CD4-positive, alpha-beta T cell (primary cell): ENCODE results near the gene PCDH12. TPM values are rescaled to one million over a fixed set of nuclear protein-coding genes. Genes with fewer than 3 reads are reported as not detected.

ENCODE experiments used
- ATAC-seq: fragments of 200-7000 bp; cut with Tn5 transposase; one replicate; pipeline ENCODE4 v1.10.0; 2022; ENCODE audit warnings: mild to moderate bottlenecking; ENCODE audit not compliant: poor library complexity
- CTCF ChIA-PET: fragments of 350-600 bp; sonication (Branson Sonifier 250); formaldehyde crosslinking; loops from one replicate; lab custom pipeline; 2021; ENCODE audit warnings: antibody characterized with exemption, inconsistent platforms; lab: Charles Lee
- POLR2A ChIA-PET: fragments of 350-600 bp; sonication (Branson Sonifier 250); formaldehyde crosslinking; loops from one replicate; lab custom pipeline; 2021; ENCODE audit warnings: antibody characterized with exemption, inconsistent platforms; lab: Charles Lee
- DNase-seq, 14 experiments: peaks; one replicate each; pipeline ENCODE4 v3.0.0-alpha.2; 2013 to 2020; ENCODE audit warnings: mixed read lengths in 2 of 14
- H3K27ac ChIP-seq, 2 donors: one replicate each; pipeline versions ENCODE4 v1.5.1 to v1.7.0; 2013; ENCODE audit warnings: low read length in 2 of 2, low read depth in 1 of 2, mild to moderate bottlenecking in 1 of 2
- H3K27me3 ChIP-seq, 2 experiments: 1 replicate in 1 of 2; 2 replicates in 1 of 2; pipeline versions ENCODE4 v1.6.1 to v1.7.0; 2013; ENCODE audit warnings: low read length in 2 of 2, control low read depth in 1 of 2, mild to moderate bottlenecking in 1 of 2, moderate library complexity in 1 of 2; ENCODE audit not compliant: insufficient read depth in 2 of 2, control insufficient read depth in 1 of 2
- H3K36me3 ChIP-seq: one replicate; pipeline ENCODE4 v1.6.1; 2013; ENCODE audit warnings: low read length, control low read depth; ENCODE audit not compliant: insufficient read depth
- H3K4me1 ChIP-seq: one replicate; pipeline ENCODE4 v1.6.1; 2013; ENCODE audit warnings: low read length, control low read depth; ENCODE audit not compliant: insufficient read depth
- H3K4me3 ChIP-seq: one replicate; pipeline ENCODE4 v1.5.1; 2013; ENCODE audit warnings: mild to moderate bottlenecking, low read length, moderate library complexity
- H3K9me3 ChIP-seq, 2 experiments: 1 replicate in 1 of 2; 2 replicates in 1 of 2; pipeline versions ENCODE4 v1.6.1 to v1.7.0; 2013; ENCODE audit warnings: low read length in 2 of 2, mild to moderate bottlenecking in 2 of 2, control low read depth in 1 of 2, moderate library complexity in 1 of 2; ENCODE audit not compliant: control insufficient read depth in 1 of 2, insufficient read depth in 1 of 2
- H3K27ac Mint-ChIP-seq: one replicate; pipeline ENCODE4 v1.8.0; 2020; ENCODE audit warnings: mixed read lengths
- H3K27me3 Mint-ChIP-seq: one replicate; pipeline ENCODE4 v1.8.0; 2021; ENCODE audit warnings: mixed read lengths
- H3K36me3 Mint-ChIP-seq: one replicate; pipeline ENCODE4 v1.8.0; 2021; ENCODE audit warnings: low read depth, mixed read lengths
- H3K4me1 Mint-ChIP-seq: one replicate; pipeline ENCODE4 v1.8.0; 2021; ENCODE audit warnings: low read depth, mixed read lengths
- H3K4me3 Mint-ChIP-seq: one replicate; pipeline ENCODE4 v1.8.0; 2020; ENCODE audit warnings: mild to moderate bottlenecking, mixed read lengths
- H3K9me3 Mint-ChIP-seq: one replicate; pipeline ENCODE4 v1.8.0; 2020; ENCODE audit warnings: mixed read lengths
- CTCF ChIP-seq: fragments of 200-600 bp; IDR thresholded peaks from one replicate; pipeline ENCODE4 v1.8.0; 2022; ENCODE audit warnings: antibody characterized with exemption, mild to moderate bottlenecking
- intact Hi-C, 2 experiments: fragments of 100-400 bp; cut with DNase I in 1 of 2; cut with micrococcal nuclease in 1 of 2; formaldehyde crosslinking; loops; one replicate each; pipeline versions ENCODE4 v1.15.1 to v1.9.0; 2023 to 2025; cut with DNase I, micrococcal nuclease
- total RNA-seq, 174 experiments: library from RNA in 2 of 174; stranded (reverse) in 2 of 174; gene quantifications; one replicate each; pipeline ENCODE4 v1.2.3 and lab custom pipeline; 2021 to 2026

The PCDH12 gene
- total RNA-seq, 2 experiments from 2014 or later = not detected

- ATAC-seq = no peak
- H3K36me3 Mint-ChIP-seq = peaks cover 31% of the 10 kb centered on the region
- POLR2A ChIA-PET = interaction anchor here (2.3 kb wide), 1 partner anchor 20 kb away, joined by 8 read pairs; no protein-coding TSS in a partner anchor
Observed at GRCh38 chr5:141941307-141941706, 16.7 kb downstream of the PCDH12 start.

GRCh38 chr5:141940695-141941271 is 17.2 kb downstream of the PCDH12 start:
- no peak overlapping the region for H3K27ac ChIP-seq
- Mint-ChIP-seq H3K4me3 (no peak overlapping the region), H3K27ac (peak overlapping the region; percentile 23), H3K4me1 (no peaks in the 10 kb centered on the region), H3K9me3 (no peaks in the 10 kb centered on the region), H3K27me3 (no peaks in the 10 kb centered on the region), H3K36me3 (peaks cover 36% of the 10 kb centered on the region)
- intact Hi-C loops = no loop called here
- no peaks in the 10 kb centered on the region for H3K4me1 ChIP-seq
- H3K27me3 ChIP-seq = no peaks in the 10 kb centered on the region
- no peaks in the 10 kb centered on the region for H3K9me3 ChIP-seq
- no peak for TF ChIP-seq CTCF
- DNase-seq (no peak), ATAC-seq (no peak)
- peaks cover 37% of the 10 kb centered on the region for H3K36me3 ChIP-seq
- no peak overlapping the region for H3K4me3 ChIP-seq
- ChIA-PET POLR2A (interaction anchor here (2.3 kb wide), 1 partner anchor 20 kb away, joined by 8 read pairs; no protein-coding TSS in a partner anchor), CTCF (interaction anchor here (1.0 to 1.3 kb wide), 3 partner anchors 20 to 62 kb away, joined by 3 to 4 read pairs (median 3); partner anchors contain the start of gene RNF14)

More at GRCh38 chr5:141941307-141941706, 16.7 kb downstream of the PCDH12 start:
- no peaks in the 10 kb centered on the region for H3K27me3 Mint-ChIP-seq
- TF ChIP-seq CTCF = no peak
- no peaks in the 10 kb centered on the region for H3K27me3 ChIP-seq
- no peaks in the 10 kb centered on the region for H3K4me1 Mint-ChIP-seq
- no peaks in the 10 kb centered on the region for H3K9me3 ChIP-seq
- no peaks in the 10 kb centered on the region for H3K9me3 Mint-ChIP-seq
- no peak for DNase-seq
- H3K4me1 ChIP-seq = no peaks in the 10 kb centered on the region
- intact Hi-C loops = no loop called here
- no peak overlapping the region for H3K27ac ChIP-seq
- H3K36me3 ChIP-seq = peaks cover 32% of the 10 kb centered on the region
- H3K4me3 Mint-ChIP-seq = no peak overlapping the region
- H3K27ac Mint-ChIP-seq = peak overlapping the region; percentile 23
- CTCF ChIA-PET = interaction anchor here (1.1 to 3.2 kb wide), 3 partner anchors 19 to 62 kb away, joined by 3 to 15 read pairs (median 3); no protein-coding TSS in a partner anchor
- no peak overlapping the region for H3K4me3 ChIP-seq

GRCh38 chr5:141935538-141935937 is 22.5 kb downstream of the PCDH12 start:
- H3K4me3 Mint-ChIP-seq = no peak overlapping the region
- H3K36me3 Mint-ChIP-seq = peaks cover 85% of the 10 kb centered on the region
- Histone ChIP-seq H3K9me3 (no peaks in the 10 kb centered on the region), H3K27ac (no peak overlapping the region), H3K4me3 (no peak overlapping the region), H3K36me3 (peaks cover 84% of the 10 kb centered on the region), H3K4me1 (no peaks in the 10 kb centered on the region), H3K27me3 (no peaks in the 10 kb centered on the region)
- intact Hi-C loops = loop anchor here in 1 of 2 experiments (5.0 kb wide), 1 partner anchor 43 kb away; no protein-coding TSS in a partner anchor
- H3K27ac Mint-ChIP-seq = no peak overlapping the region
- ATAC-seq = no peak
- H3K27me3 Mint-ChIP-seq = no peaks in the 10 kb centered on the region
- POLR2A ChIA-PET = no interaction called here
- DNase-seq = no peak
- CTCF ChIA-PET = no interaction called here
- TF ChIP-seq CTCF = no peak
- no peaks in the 10 kb centered on the region for H3K9me3 Mint-ChIP-seq
- H3K4me1 Mint-ChIP-seq = no peaks in the 10 kb centered on the region
